CD4-positive, alpha-beta T cell (primary cell): ENCODE results near the gene PTDSS2. TPM values are rescaled to one million over a fixed set of nuclear protein-coding genes. Genes with fewer than 3 reads are reported as not detected.
A peak's percentile ranks its signal among the peaks of the same experiment; 100 is the strongest.

Source experiments
- ATAC-seq: fragments of 200-7000 bp; cut with Tn5 transposase; one replicate; pipeline ENCODE4 v1.10.0; 2022; ENCODE audit warnings: mild to moderate bottlenecking; ENCODE audit not compliant: poor library complexity
- CTCF ChIA-PET: fragments of 350-600 bp; sonication (Branson Sonifier 250); formaldehyde crosslinking; loops from one replicate; lab custom pipeline; 2021; ENCODE audit warnings: antibody characterized with exemption, inconsistent platforms; lab: Charles Lee
- POLR2A ChIA-PET: fragments of 350-600 bp; sonication (Branson Sonifier 250); formaldehyde crosslinking; loops from one replicate; lab custom pipeline; 2021; ENCODE audit warnings: antibody characterized with exemption, inconsistent platforms; lab: Charles Lee
- DNase-seq, 14 experiments: peaks; one replicate each; pipeline ENCODE4 v3.0.0-alpha.2; 2013 to 2020; ENCODE audit warnings: mixed read lengths in 2 of 14
- H3K27ac ChIP-seq, 2 donors: one replicate each; pipeline versions ENCODE4 v1.5.1 to v1.7.0; 2013; ENCODE audit warnings: low read length in 2 of 2, low read depth in 1 of 2, mild to moderate bottlenecking in 1 of 2
- H3K27me3 ChIP-seq, 2 experiments: 1 replicate in 1 of 2; 2 replicates in 1 of 2; pipeline versions ENCODE4 v1.6.1 to v1.7.0; 2013; ENCODE audit warnings: low read length in 2 of 2, control low read depth in 1 of 2, mild to moderate bottlenecking in 1 of 2, moderate library complexity in 1 of 2; ENCODE audit not compliant: insufficient read depth in 2 of 2, control insufficient read depth in 1 of 2
- H3K36me3 ChIP-seq: one replicate; pipeline ENCODE4 v1.6.1; 2013; ENCODE audit warnings: low read length, control low read depth; ENCODE audit not compliant: insufficient read depth
- H3K4me1 ChIP-seq: one replicate; pipeline ENCODE4 v1.6.1; 2013; ENCODE audit warnings: low read length, control low read depth; ENCODE audit not compliant: insufficient read depth
- H3K4me3 ChIP-seq: one replicate; pipeline ENCODE4 v1.5.1; 2013; ENCODE audit warnings: mild to moderate bottlenecking, low read length, moderate library complexity
- H3K9me3 ChIP-seq, 2 experiments: 1 replicate in 1 of 2; 2 replicates in 1 of 2; pipeline versions ENCODE4 v1.6.1 to v1.7.0; 2013; ENCODE audit warnings: low read length in 2 of 2, mild to moderate bottlenecking in 2 of 2, control low read depth in 1 of 2, moderate library complexity in 1 of 2; ENCODE audit not compliant: control insufficient read depth in 1 of 2, insufficient read depth in 1 of 2
- H3K27ac Mint-ChIP-seq: one replicate; pipeline ENCODE4 v1.8.0; 2020; ENCODE audit warnings: mixed read lengths
- H3K27me3 Mint-ChIP-seq: one replicate; pipeline ENCODE4 v1.8.0; 2021; ENCODE audit warnings: mixed read lengths
- H3K36me3 Mint-ChIP-seq: one replicate; pipeline ENCODE4 v1.8.0; 2021; ENCODE audit warnings: low read depth, mixed read lengths
- H3K4me1 Mint-ChIP-seq: one replicate; pipeline ENCODE4 v1.8.0; 2021; ENCODE audit warnings: low read depth, mixed read lengths
- H3K4me3 Mint-ChIP-seq: one replicate; pipeline ENCODE4 v1.8.0; 2020; ENCODE audit warnings: mild to moderate bottlenecking, mixed read lengths
- H3K9me3 Mint-ChIP-seq: one replicate; pipeline ENCODE4 v1.8.0; 2020; ENCODE audit warnings: mixed read lengths
- intact Hi-C, 2 experiments: fragments of 100-400 bp; cut with DNase I in 1 of 2; cut with micrococcal nuclease in 1 of 2; formaldehyde crosslinking; loops; one replicate each; pipeline versions ENCODE4 v1.15.1 to v1.9.0; 2023 to 2025; cut with DNase I, micrococcal nuclease
- total RNA-seq, 174 experiments: library from RNA in 2 of 174; stranded (reverse) in 2 of 174; gene quantifications; one replicate each; pipeline ENCODE4 v1.2.3 and lab custom pipeline; 2021 to 2026
- TF ChIP-seq, protein P1 (sequence below): fragments of 200-600 bp; IDR thresholded peaks from one replicate; pipeline ENCODE4 v1.8.0; 2022; ENCODE audit warnings: antibody characterized with exemption, mild to moderate bottlenecking

PTDSS2 gene
- total RNA-seq, 2 experiments from 2014 or later = 15.2 to 18.4 TPM

DNA sequence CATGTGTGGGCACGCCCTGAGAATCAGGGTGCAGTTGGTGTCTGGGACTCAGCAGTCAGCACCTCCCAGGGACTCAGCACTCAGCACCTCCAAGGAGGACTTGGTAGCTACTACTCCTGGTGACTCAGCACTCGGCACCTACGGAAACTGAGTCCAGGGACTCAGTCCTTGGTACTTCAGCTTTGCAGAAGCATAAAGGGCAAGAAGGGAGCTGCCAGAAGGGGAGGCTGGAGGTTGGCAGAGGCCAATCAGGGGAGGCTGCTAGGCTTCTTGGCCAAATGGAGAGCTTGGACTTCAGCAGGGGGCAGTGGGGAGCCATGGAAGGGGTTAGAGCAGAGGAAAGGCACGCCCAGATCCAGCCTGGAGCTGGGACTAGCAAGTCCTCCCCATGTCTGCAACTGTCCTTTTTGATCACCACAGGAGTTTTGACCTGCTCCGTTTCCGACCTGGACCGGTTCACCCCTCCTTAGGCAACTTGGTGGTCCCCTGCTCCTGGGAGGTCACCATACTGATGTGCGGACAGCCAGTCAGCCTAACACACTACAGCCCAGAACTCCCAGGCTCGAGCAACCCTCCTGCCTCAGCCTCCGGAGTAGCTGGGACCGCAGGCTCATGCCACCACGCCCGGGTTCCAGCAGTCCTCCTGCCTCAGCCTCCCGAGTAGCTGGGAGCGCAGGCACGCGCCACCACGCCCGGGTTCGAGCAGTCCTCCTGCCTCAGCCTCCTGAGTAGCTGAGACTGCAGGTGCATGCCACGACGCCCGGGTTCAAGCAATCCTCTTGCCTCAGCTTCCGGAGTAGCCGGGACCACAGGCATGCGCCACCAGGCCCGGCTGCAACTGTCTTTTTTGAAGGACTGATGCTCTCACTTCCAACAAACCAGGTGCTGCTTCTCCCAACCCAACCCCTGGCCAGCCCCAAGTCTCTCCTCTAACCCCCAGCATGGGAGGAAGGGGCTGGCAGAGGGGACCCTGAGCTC, 9.7 kb upstream of the PTDSS2 start:
- ChIA-PET POLR2A (interaction anchor here (0.7 to 2.6 kb wide), 6 partner anchors 10 to 233 kb away, joined by 3 to 13 read pairs (median 5); partner anchors contain the start of genes BET1L, RIC8A and SIGIRR), CTCF (interaction anchor here (0.7 to 2.0 kb wide), 4 partner anchors 9 to 190 kb away, joined by 3 to 9 read pairs (median 6); partner anchors contain the start of gene PTDSS2)
- no peaks in the 10 kb centered on the region for H3K27me3 Mint-ChIP-seq
- no peaks in the 10 kb centered on the region for H3K9me3 Mint-ChIP-seq
- no peak for DNase-seq
- peaks cover 56% of the 10 kb centered on the region for H3K4me1 ChIP-seq
- H3K36me3 Mint-ChIP-seq = no peaks in the 10 kb centered on the region
- intact Hi-C loops = loop anchor here in 1 of 2 experiments (2.0 kb wide), 1 partner anchor 24 kb away; no protein-coding TSS in a partner anchor
- no peak overlapping the region for H3K27ac Mint-ChIP-seq
- H3K36me3 ChIP-seq = no peaks in the 10 kb centered on the region
- ATAC-seq = no peak
- peak overlapping the region; percentile 62 for H3K4me3 ChIP-seq
- H3K9me3 ChIP-seq = no peaks in the 10 kb centered on the region
- peak overlapping the region; percentile 77 for H3K4me3 Mint-ChIP-seq
- peaks cover 16% of the 10 kb centered on the region for H3K4me1 Mint-ChIP-seq
- TF ChIP-seq, protein P1, sequence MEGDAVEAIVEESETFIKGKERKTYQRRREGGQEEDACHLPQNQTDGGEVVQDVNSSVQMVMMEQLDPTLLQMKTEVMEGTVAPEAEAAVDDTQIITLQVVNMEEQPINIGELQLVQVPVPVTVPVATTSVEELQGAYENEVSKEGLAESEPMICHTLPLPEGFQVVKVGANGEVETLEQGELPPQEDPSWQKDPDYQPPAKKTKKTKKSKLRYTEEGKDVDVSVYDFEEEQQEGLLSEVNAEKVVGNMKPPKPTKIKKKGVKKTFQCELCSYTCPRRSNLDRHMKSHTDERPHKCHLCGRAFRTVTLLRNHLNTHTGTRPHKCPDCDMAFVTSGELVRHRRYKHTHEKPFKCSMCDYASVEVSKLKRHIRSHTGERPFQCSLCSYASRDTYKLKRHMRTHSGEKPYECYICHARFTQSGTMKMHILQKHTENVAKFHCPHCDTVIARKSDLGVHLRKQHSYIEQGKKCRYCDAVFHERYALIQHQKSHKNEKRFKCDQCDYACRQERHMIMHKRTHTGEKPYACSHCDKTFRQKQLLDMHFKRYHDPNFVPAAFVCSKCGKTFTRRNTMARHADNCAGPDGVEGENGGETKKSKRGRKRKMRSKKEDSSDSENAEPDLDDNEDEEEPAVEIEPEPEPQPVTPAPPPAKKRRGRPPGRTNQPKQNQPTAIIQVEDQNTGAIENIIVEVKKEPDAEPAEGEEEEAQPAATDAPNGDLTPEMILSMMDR = no peak
- no peak overlapping the region for H3K27ac ChIP-seq
- no peaks in the 10 kb centered on the region for H3K27me3 ChIP-seq

DNA sequence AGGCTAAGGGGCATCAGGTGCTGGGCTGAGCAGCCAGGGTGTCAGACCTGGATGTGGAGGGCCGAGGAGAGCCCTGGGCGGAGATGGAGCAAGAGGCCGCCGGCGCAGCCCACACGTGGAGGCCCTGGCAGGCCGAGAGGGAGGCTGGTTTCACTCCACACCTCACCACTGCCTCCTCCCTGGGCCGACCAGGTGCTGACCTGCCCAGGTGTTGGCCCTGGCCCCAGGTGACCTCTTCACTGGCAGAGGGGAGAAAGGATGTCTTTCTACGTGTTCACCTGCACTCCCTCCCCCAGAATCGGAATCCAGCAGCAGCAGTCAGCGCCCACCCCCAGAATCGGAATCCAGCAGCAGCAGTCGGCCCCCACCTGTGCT, 9.0 kb upstream of the PTDSS2 start:
- Mint-ChIP-seq H3K27ac (no peak overlapping the region), H3K9me3 (no peaks in the 10 kb centered on the region), H3K4me3 (peak overlapping the region; percentile 77), H3K36me3 (no peaks in the 10 kb centered on the region), H3K27me3 (no peaks in the 10 kb centered on the region), H3K4me1 (peaks cover 16% of the 10 kb centered on the region)
- TF ChIP-seq, protein P1 = no peak
- intact Hi-C loops = loop anchor here in 1 of 2 experiments (2.0 kb wide), 1 partner anchor 24 kb away; no protein-coding TSS in a partner anchor
- ChIA-PET POLR2A (interaction anchor here (0.7 to 2.6 kb wide), 5 partner anchors 10 to 234 kb away, joined by 5 to 13 read pairs (median 5); partner anchors contain the start of genes BET1L, RIC8A, RNH1 and SIGIRR), CTCF (interaction anchor here (1.9 to 2.0 kb wide), 2 partner anchors 8 to 10 kb away, joined by 7 to 9 read pairs; partner anchors contain the start of gene PTDSS2)
- H3K9me3 ChIP-seq = no peaks in the 10 kb centered on the region
- H3K4me3 ChIP-seq = peak overlapping the region; percentile 62
- ATAC-seq = no peak
- H3K27ac ChIP-seq = no peak overlapping the region
- no peaks in the 10 kb centered on the region for H3K36me3 ChIP-seq
- H3K4me1 ChIP-seq = peaks cover 56% of the 10 kb centered on the region
- no peaks in the 10 kb centered on the region for H3K27me3 ChIP-seq
- DNase-seq = no peak
